B cell (primary cell): ENCODE measurements around the gene HDAC9. TPM values are rescaled to one million over a fixed set of nuclear protein-coding genes. Genes with fewer than 3 reads are reported as not detected.

Source experiments
- ATAC-seq: fragments of 200-7000 bp; cut with Tn5 transposase; one replicate; pipeline ENCODE4 v1.10.0; 2021; ENCODE audit warnings: low read depth, mild to moderate bottlenecking, moderate number of reproducible peaks, moderate library complexity
- CTCF ChIA-PET: fragments of 350-600 bp; sonication (Branson Sonifier 250); formaldehyde crosslinking; loops from one replicate; lab custom pipeline; 2021; ENCODE audit warnings: antibody characterized with exemption, inconsistent platforms; lab: Charles Lee
- POLR2A ChIA-PET: fragments of 350-600 bp; sonication (Branson Sonifier 250); formaldehyde crosslinking; loops from one replicate; lab custom pipeline; 2021; ENCODE audit warnings: antibody characterized with exemption; lab: Charles Lee
- DNase-seq: peaks from one replicate; pipeline ENCODE4 v3.0.0; 2013
- H2AFZ ChIP-seq: 2 replicates; pipeline ENCODE4 v1.6.1; 2012; ENCODE audit warnings: mild to moderate bottlenecking, low read depth, low read length; ENCODE audit not compliant: insufficient read depth, poor library complexity, severe bottlenecking
- H3K27ac ChIP-seq, 2 donors: 1 replicate in 1 of 2; 2 replicates in 1 of 2; pipeline ENCODE4 v1.5.1; 2012 to 2013; ENCODE audit warnings: low read length in 2 of 2, mild to moderate bottlenecking in 2 of 2, moderate library complexity in 1 of 2
- H3K27me3 ChIP-seq, 4 experiments: fragments of 200-600 bp in 1 of 4; sonication (generic) in 1 of 4; replicated peaks in 1 of 4; 1 replicate in 2 of 4; 2 replicates in 2 of 4; pipeline versions ENCODE4 v1.6.1 to v1.7.0; 2013 to 2016; ENCODE audit warnings: low read length in 3 of 4, mild to moderate bottlenecking in 2 of 4, mixed read lengths in 1 of 4, moderate library complexity in 1 of 4; ENCODE audit not compliant: insufficient read depth in 4 of 4, control insufficient read depth in 3 of 4; ENCODE audit errors: control extremely low read depth in 1 of 4
- H3K36me3 ChIP-seq, 2 experiments: replicated peaks in 1 of 2; 1 replicate in 1 of 2; 2 replicates in 1 of 2; pipeline versions ENCODE4 v1.6.1 to v1.7.1; 2013; ENCODE audit warnings: low read length in 1 of 2; ENCODE audit not compliant: insufficient read depth in 2 of 2, control insufficient read depth in 1 of 2; ENCODE audit errors: control extremely low read depth in 1 of 2, extremely low read depth in 1 of 2
- H3K4me1 ChIP-seq, 2 donors: fragments of 200-600 bp in 1 of 2; sonication (generic) in 1 of 2; 1 replicate in 1 of 2; 2 replicates in 1 of 2; pipeline versions ENCODE4 v1.5.1 to v1.6.1; 2013 to 2017; ENCODE audit warnings: low read length in 2 of 2; ENCODE audit not compliant: control insufficient read depth in 2 of 2, insufficient read depth in 2 of 2
- H3K4me2 ChIP-seq: replicated peaks from 2 replicates; pipeline ENCODE3; 2012; ENCODE audit warnings: mild to moderate bottlenecking, low read depth, low read length; ENCODE audit not compliant: poor library complexity, severe bottlenecking
- H3K4me3 ChIP-seq, 5 experiments: fragments of 200-600 bp in 1 of 5; sonication (generic) in 1 of 5; 1 replicate in 3 of 5; 2 replicates in 2 of 5; pipeline versions ENCODE4 v1.5.1 to v1.7.0; 2011 to 2016; ENCODE audit warnings: low read length in 4 of 5, mild to moderate bottlenecking in 4 of 5, low read depth in 2 of 5, control low read depth in 1 of 5, moderate library complexity in 1 of 5; ENCODE audit not compliant: insufficient read depth in 1 of 5; ENCODE audit errors: control extremely low read depth in 1 of 5, extremely low read depth in 1 of 5
- H3K79me2 ChIP-seq: fragments of 200-600 bp; sonication (generic); one replicate; pipeline ENCODE4 v1.6.0; 2016; ENCODE audit warnings: low read length; ENCODE audit not compliant: control insufficient read depth, insufficient read depth
- H3K9ac ChIP-seq: fragments of 200-600 bp; sonication (generic); 2 replicates; pipeline ENCODE4 v1.6.1; 2017; ENCODE audit warnings: mild to moderate bottlenecking, low read length, moderate library complexity
- H3K9me3 ChIP-seq, 3 donors: one replicate each; pipeline versions ENCODE4 v1.6.1 to v1.7.1; 2013; ENCODE audit warnings: low read length in 2 of 3; ENCODE audit not compliant: control insufficient read depth in 2 of 3, insufficient read depth in 1 of 3; ENCODE audit errors: control extremely low read depth in 1 of 3
- H4K20me1 ChIP-seq: 2 replicates; pipeline ENCODE4 v1.6.0; 2012; ENCODE audit warnings: mild to moderate bottlenecking, low read length; ENCODE audit not compliant: insufficient read depth, control insufficient read depth, poor library complexity, severe bottlenecking
- H3K27ac Mint-ChIP-seq: one replicate; pipeline ENCODE4 v1.8.0; 2021; ENCODE audit warnings: mixed read lengths
- H3K27me3 Mint-ChIP-seq: one replicate; pipeline ENCODE4 v1.8.0; 2021; ENCODE audit warnings: mixed read lengths
- H3K4me1 Mint-ChIP-seq: one replicate; pipeline ENCODE4 v1.8.0; 2021; ENCODE audit warnings: mixed read lengths
- H3K4me3 Mint-ChIP-seq: one replicate; pipeline ENCODE4 v1.8.0; 2021; ENCODE audit warnings: mixed read lengths
- H3K9me3 Mint-ChIP-seq: one replicate; pipeline ENCODE4 v1.8.0; 2022; ENCODE audit warnings: mixed read lengths; ENCODE audit not compliant: insufficient read depth
- CTCF ChIP-seq: fragments of 200-600 bp; IDR thresholded peaks from one replicate; pipeline ENCODE4 v1.8.0; 2022; ENCODE audit warnings: antibody characterized with exemption, mild to moderate bottlenecking
- EZH2 ChIP-seq: IDR thresholded peaks from 2 replicates; pipeline ENCODE4 v1.6.1; 2012; ENCODE audit warnings: borderline replicate concordance, low read depth, mild to moderate bottlenecking, moderate library complexity, low read length; ENCODE audit not compliant: insufficient read depth, poor library complexity, severe bottlenecking
- WGBS: methylation state at CpG from one replicate; pipeline ENCODE4 v1.1.5; 2013; ENCODE audit warnings: missing lambda C conversion rate; ENCODE audit not compliant: insufficient coverage; 5-methylcytosine and 5-hydroxymethylcytosine counted together
- intact Hi-C: fragments of 100-400 bp; cut with micrococcal nuclease; formaldehyde crosslinking; loops from one replicate; pipeline ENCODE4 v1.10.0; 2022
- polyA plus RNA-seq: library from polyadenylated mRNA; depleted of rRNA; stranded (reverse); fragments of >200 nt; gene quantifications from 2 replicates; pipeline ENCODE4 v1.2.3, GENCODE V29; 2012
- total RNA-seq, 2 donors: library from RNA; stranded (reverse); fragments of 120-200 nt in 1 of 2; gene quantifications; 1 replicate in 1 of 2; 2 replicates in 1 of 2; pipeline versions ENCODE4 v1.2.3 to v1.2.4, GENCODE V29; 2013 to 2022

Gene HDAC9
- total and polyA plus RNA-seq, 2 donors (not counting 1 experiment from before 2014, with no cell fraction given), result 49.1 to 64.8 TPM

GRCh38 chr7:18693406-18693805, 197.9 kb downstream of the HDAC9 start:
- ChIA-PET CTCF (no interaction called here), POLR2A (no interaction called here)
- no peaks in the 10 kb centered on the region for H3K27me3 ChIP-seq
- intact Hi-C loops, result no loop called here
- no peaks in the 10 kb centered on the region for H3K79me2 ChIP-seq
- H3K4me2 ChIP-seq, result no peak overlapping the region
- no peaks in the 10 kb centered on the region for H3K9me3 Mint-ChIP-seq
- H3K4me1 Mint-ChIP-seq, result no peaks in the 10 kb centered on the region
- DNase-seq (no peak), ATAC-seq (no peak)
- H3K4me1 ChIP-seq, result no peaks in the 10 kb centered on the region
- no peaks in the 10 kb centered on the region for H4K20me1 ChIP-seq
- H3K27ac ChIP-seq, result no peak overlapping the region
- H3K27me3 Mint-ChIP-seq, result no peaks in the 10 kb centered on the region
- no peaks in the 10 kb centered on the region for H3K9me3 ChIP-seq
- no peak overlapping the region for H3K9ac ChIP-seq
- H2AFZ ChIP-seq, result no peak overlapping the region
- peaks cover 0 to 2% of the 10 kb centered on the region in 2 experiments for H3K36me3 ChIP-seq
- no peak overlapping the region for H3K27ac Mint-ChIP-seq
- H3K4me3 Mint-ChIP-seq, result no peak overlapping the region
- no peak overlapping the region for H3K4me3 ChIP-seq
- TF ChIP-seq EZH2 (no peak), CTCF (no peak)
- WGBS, result no CpG with 5 or more reads among the region's 4 CpGs

- Mint-ChIP-seq H3K27me3 (no peaks in the 10 kb centered on the region), H3K4me1 (no peaks in the 10 kb centered on the region), H3K9me3 (no peaks in the 10 kb centered on the region), H3K27ac (no peak overlapping the region), H3K4me3 (no peak overlapping the region)
- ChIA-PET CTCF (no interaction called here), POLR2A (no interaction called here)
- WGBS, result no CpG with 5 or more reads among the region's 2 CpGs
- intact Hi-C loops, result no loop called here
- H3K9me3 ChIP-seq, result no peaks in the 10 kb centered on the region
- ATAC-seq, result no peak
- no peak overlapping the region for H2AFZ ChIP-seq
- peaks cover 0 to 2% of the 10 kb centered on the region in 2 experiments for H3K36me3 ChIP-seq
- H3K4me2 ChIP-seq, result no peak overlapping the region
- H4K20me1 ChIP-seq, result no peaks in the 10 kb centered on the region
- no peaks in the 10 kb centered on the region for H3K4me1 ChIP-seq
- no peak overlapping the region for H3K9ac ChIP-seq
- no peak for TF ChIP-seq EZH2
- DNase-seq, result no peak
- no peaks in the 10 kb centered on the region for H3K79me2 ChIP-seq
- no peak overlapping the region for H3K27ac ChIP-seq
- H3K27me3 ChIP-seq, result no peaks in the 10 kb centered on the region
- no peak overlapping the region for H3K4me3 ChIP-seq
Observed at GRCh38 chr7:18693816-18694215, 198.3 kb downstream of the HDAC9 start.
